ENCODE results near the gene TBKBP1.
A peak's percentile ranks its signal among the peaks of the same experiment; 100 is the strongest.

Gene TBKBP1

GRCh38 chr17:47698749-47699535, 5.0 kb downstream of the TBKBP1 start:
- CTCF ChIA-PET, result interaction anchor here (0.6 to 5.9 kb wide), 25 partner anchors 8 to 997 kb away, joined by 3 to 58 read pairs (median 6); partner anchors contain the start of gene TBX21
- H3K27ac ChIP-seq (ENCODE audit: extremely low read depth, low read depth, low read length), result no peak overlapping the region
- no peaks in the 10 kb centered on the region for H3K9me3 ChIP-seq (ENCODE audit: control insufficient read depth, insufficient read depth, low read depth, low read length)
- TF ChIP-seq WT1 (tag by site-specific recombination; IDR thresholded peaks at IDR 0.05) (0 out of 2 replicates have a peak, but pooled peaks have one; percentile 13), ZNF426 (tag by site-specific recombination; IDR thresholded peaks at IDR 0.05) (no peak), ZNF521 (tag by site-specific recombination; IDR thresholded peaks at IDR 0.05) (no peak), ZNF488 (tag by site-specific recombination; IDR thresholded peaks at IDR 0.05) (no peak), ZNF146 (tag by site-specific recombination; IDR thresholded peaks at IDR 0.05) (no peak), CTCF (tag by site-specific recombination; IDR thresholded peaks at IDR 0.05) (peak; percentile 80), TCF7L2 (IDR thresholded peaks at IDR 0.05; ENCODE audit: borderline replicate concordance, low read depth, low read length) (no peak), ZEB2 (tag by site-specific recombination; IDR thresholded peaks at IDR 0.05) (peak; percentile 54; the same call in 1 of the 2 replicates), ZNF266 (tag by site-specific recombination; IDR thresholded peaks at IDR 0.05; ENCODE audit: low read depth) (no peak), ZNF785 (tag by site-specific recombination; IDR thresholded peaks at IDR 0.05) (no peak), ZNF629 (tag by site-specific recombination; IDR thresholded peaks at IDR 0.05) (0 out of 2 replicates have a peak, but pooled peaks have one; percentile 29), ZNF654 (tag by site-specific recombination; IDR thresholded peaks at IDR 0.05; ENCODE audit: low read depth) (peak; percentile 36), ZNF600 (tag by site-specific recombination; IDR thresholded peaks at IDR 0.05) (peak; percentile 36; the same call in 1 of the 2 replicates), ZBTB10 (tag by site-specific recombination; IDR thresholded peaks at IDR 0.05) (peak; percentile 54; the same call in 1 of the 2 replicates)
- TF ChIP-seq, protein P1, sequence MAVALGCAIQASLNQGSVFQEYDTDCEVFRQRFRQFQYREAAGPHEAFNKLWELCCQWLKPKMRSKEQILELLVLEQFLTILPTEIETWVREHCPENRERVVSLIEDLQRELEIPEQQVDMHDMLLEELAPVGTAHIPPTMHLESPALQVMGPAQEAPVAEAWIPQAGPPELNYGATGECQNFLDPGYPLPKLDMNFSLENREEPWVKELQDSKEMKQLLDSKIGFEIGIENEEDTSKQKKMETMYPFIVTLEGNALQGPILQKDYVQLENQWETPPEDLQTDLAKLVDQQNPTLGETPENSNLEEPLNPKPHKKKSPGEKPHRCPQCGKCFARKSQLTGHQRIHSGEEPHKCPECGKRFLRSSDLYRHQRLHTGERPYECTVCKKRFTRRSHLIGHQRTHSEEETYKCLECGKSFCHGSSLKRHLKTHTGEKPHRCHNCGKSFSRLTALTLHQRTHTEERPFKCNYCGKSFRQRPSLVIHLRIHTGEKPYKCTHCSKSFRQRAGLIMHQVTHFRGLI (tag by site-specific recombination; IDR thresholded peaks at IDR 0.05), result no peak
- TF ChIP-seq, protein P2, sequence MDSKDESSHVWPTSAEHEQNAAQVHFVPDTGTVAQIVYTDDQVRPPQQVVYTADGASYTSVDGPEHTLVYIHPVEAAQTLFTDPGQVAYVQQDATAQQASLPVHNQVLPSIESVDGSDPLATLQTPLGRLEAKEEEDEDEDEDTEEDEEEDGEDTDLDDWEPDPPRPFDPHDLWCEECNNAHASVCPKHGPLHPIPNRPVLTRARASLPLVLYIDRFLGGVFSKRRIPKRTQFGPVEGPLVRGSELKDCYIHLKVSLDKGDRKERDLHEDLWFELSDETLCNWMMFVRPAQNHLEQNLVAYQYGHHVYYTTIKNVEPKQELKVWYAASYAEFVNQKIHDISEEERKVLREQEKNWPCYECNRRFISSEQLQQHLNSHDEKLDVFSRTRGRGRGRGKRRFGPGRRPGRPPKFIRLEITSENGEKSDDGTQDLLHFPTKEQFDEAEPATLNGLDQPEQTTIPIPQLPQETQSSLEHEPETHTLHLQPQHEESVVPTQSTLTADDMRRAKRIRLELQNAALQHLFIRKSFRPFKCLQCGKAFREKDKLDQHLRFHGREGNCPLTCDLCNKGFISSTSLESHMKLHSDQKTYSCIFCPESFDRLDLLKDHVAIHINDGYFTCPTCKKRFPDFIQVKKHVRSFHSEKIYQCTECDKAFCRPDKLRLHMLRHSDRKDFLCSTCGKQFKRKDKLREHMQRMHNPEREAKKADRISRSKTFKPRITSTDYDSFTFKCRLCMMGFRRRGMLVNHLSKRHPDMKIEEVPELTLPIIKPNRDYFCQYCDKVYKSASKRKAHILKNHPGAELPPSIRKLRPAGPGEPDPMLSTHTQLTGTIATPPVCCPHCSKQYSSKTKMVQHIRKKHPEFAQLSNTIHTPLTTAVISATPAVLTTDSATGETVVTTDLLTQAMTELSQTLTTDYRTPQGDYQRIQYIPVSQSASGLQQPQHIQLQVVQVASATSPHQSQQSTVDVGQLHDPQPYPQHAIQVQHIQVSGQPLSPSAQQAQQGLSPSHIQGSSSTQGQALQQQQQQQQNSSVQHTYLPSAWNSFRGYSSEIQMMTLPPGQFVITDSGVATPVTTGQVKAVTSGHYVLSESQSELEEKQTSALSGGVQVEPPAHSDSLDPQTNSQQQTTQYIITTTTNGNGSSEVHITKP (tag by site-specific recombination; IDR thresholded peaks at IDR 0.05), result peak; percentile 97
- TF ChIP-seq, protein P3, sequence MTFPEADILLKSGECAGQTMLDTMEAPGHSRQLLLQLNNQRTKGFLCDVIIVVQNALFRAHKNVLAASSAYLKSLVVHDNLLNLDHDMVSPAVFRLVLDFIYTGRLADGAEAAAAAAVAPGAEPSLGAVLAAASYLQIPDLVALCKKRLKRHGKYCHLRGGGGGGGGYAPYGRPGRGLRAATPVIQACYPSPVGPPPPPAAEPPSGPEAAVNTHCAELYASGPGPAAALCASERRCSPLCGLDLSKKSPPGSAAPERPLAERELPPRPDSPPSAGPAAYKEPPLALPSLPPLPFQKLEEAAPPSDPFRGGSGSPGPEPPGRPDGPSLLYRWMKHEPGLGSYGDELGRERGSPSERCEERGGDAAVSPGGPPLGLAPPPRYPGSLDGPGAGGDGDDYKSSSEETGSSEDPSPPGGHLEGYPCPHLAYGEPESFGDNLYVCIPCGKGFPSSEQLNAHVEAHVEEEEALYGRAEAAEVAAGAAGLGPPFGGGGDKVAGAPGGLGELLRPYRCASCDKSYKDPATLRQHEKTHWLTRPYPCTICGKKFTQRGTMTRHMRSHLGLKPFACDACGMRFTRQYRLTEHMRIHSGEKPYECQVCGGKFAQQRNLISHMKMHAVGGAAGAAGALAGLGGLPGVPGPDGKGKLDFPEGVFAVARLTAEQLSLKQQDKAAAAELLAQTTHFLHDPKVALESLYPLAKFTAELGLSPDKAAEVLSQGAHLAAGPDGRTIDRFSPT (tag by site-specific recombination; IDR thresholded peaks at IDR 0.05), result no peak
- peaks cover 5 to 47% of the 10 kb centered on the region in 2 experiments; a peak in 2 of 3 replicates for H3K36me3 ChIP-seq (ENCODE audit: control insufficient read depth in 2 of 2, insufficient read depth in 1 of 2, low read length in 2 of 2)
- POLR2A ChIA-PET, result interaction anchor here (0.6 to 0.7 kb wide), 2 partner anchors 10 to 19 kb away, joined by 3 read pairs; no protein-coding TSS in a partner anchor
- H3K4me1 ChIP-seq (ENCODE audit: control insufficient read depth, insufficient read depth, low read length), result peaks cover 3% of the 10 kb centered on the region; the same call in 1 of the 2 replicates
- no peak overlapping the region for H3K4me3 ChIP-seq (ENCODE audit: low read depth, low read length)
